H9 (cell line): ENCODE results near the gene WDR36. TPM values are rescaled to one million over a fixed set of nuclear protein-coding genes. Genes with fewer than 3 reads are reported as not detected.

ENCODE experiments used
- DNase-seq: peaks from one replicate; pipeline ENCODE4 v3.0.0-alpha.2; 2017
- H2AFZ ChIP-seq: one replicate; pipeline ENCODE4 v1.6.1; 2013; ENCODE audit warnings: mild to moderate bottlenecking, low read length, control low read depth, moderate library complexity
- H2AK5ac ChIP-seq: 2 replicates; pipeline ENCODE4 v1.6.1; 2013; ENCODE audit warnings: low read length, control low read depth, mixed read lengths; ENCODE audit not compliant: insufficient read length
- H2BK120ac ChIP-seq: one replicate; pipeline ENCODE4 v1.6.1; 2013; ENCODE audit warnings: low read depth, mild to moderate bottlenecking, low read length, control low read depth, inconsistent platforms; ENCODE audit not compliant: poor library complexity, severe bottlenecking
- H2BK12ac ChIP-seq: 2 replicates; pipeline ENCODE4 v1.6.1; 2013; ENCODE audit warnings: low read length, control low read depth, mixed read lengths, low read depth; ENCODE audit not compliant: insufficient read length
- H2BK15ac ChIP-seq: 2 replicates; pipeline ENCODE4 v1.6.1; 2013; ENCODE audit warnings: low read depth, low read length, control low read depth
- H2BK20ac ChIP-seq: one replicate; pipeline ENCODE4 v1.6.1; 2013; ENCODE audit warnings: low read depth, mild to moderate bottlenecking, low read length, control low read depth, inconsistent platforms; ENCODE audit not compliant: poor library complexity, severe bottlenecking
- H2BK5ac ChIP-seq: 2 replicates; pipeline ENCODE4 v1.6.1; 2013; ENCODE audit warnings: low read length, control low read depth, mixed read lengths; ENCODE audit not compliant: insufficient read length
- H3K14ac ChIP-seq: 2 replicates; pipeline ENCODE4 v1.6.1; 2013; ENCODE audit warnings: low read length, control low read depth; ENCODE audit not compliant: insufficient read depth
- H3K18ac ChIP-seq: 2 replicates; pipeline ENCODE4 v1.6.1; 2013; ENCODE audit warnings: low read depth, mild to moderate bottlenecking, mixed read lengths, low read length, control low read depth; ENCODE audit not compliant: insufficient read length
- H3K23ac ChIP-seq: 2 replicates; pipeline ENCODE4 v1.6.1; 2013; ENCODE audit warnings: low read length, control low read depth, mixed read lengths, low read depth; ENCODE audit not compliant: insufficient read length
- H3K23me2 ChIP-seq: 2 replicates; pipeline ENCODE4 v1.6.1; 2013; ENCODE audit warnings: low read depth, mild to moderate bottlenecking, mixed read lengths, low read length, control low read depth; ENCODE audit not compliant: insufficient read length, poor library complexity, severe bottlenecking
- H3K27ac ChIP-seq: 2 replicates; pipeline ENCODE4 v1.5.1; 2013; ENCODE audit warnings: low read length, control low read depth, mixed read lengths, low read depth; ENCODE audit not compliant: insufficient read length
- H3K27me3 ChIP-seq: 2 replicates; pipeline ENCODE4 v1.6.1; 2013; ENCODE audit warnings: low read length, control low read depth, inconsistent platforms; ENCODE audit not compliant: insufficient read depth
- H3K4ac ChIP-seq: 2 replicates; pipeline ENCODE4 v1.6.1; 2013; ENCODE audit warnings: low read depth, mild to moderate bottlenecking, control low read depth, inconsistent platforms, low read length, moderate library complexity
- H3K4me1 ChIP-seq: 2 replicates; pipeline ENCODE4 v1.6.1; 2013; ENCODE audit warnings: low read length, control low read depth, inconsistent platforms; ENCODE audit not compliant: insufficient read depth
- H3K4me2 ChIP-seq: 2 replicates; pipeline ENCODE4 v1.6.1; 2013; ENCODE audit warnings: low read length, control low read depth, mixed read lengths; ENCODE audit not compliant: insufficient read length, insufficient read depth
- H3K56ac ChIP-seq: 2 replicates; pipeline ENCODE4 v1.6.1; 2013; ENCODE audit warnings: low read depth, mild to moderate bottlenecking, mixed read lengths, low read length, control low read depth; ENCODE audit not compliant: insufficient read length
- H3K79me1 ChIP-seq: 2 replicates; pipeline ENCODE4 v1.6.1; 2013; ENCODE audit warnings: low read depth, mild to moderate bottlenecking, moderate library complexity, low read length, control low read depth, inconsistent platforms; ENCODE audit not compliant: insufficient read depth, poor library complexity, severe bottlenecking
- H3K79me2 ChIP-seq: 2 replicates; pipeline ENCODE4 v1.6.1; 2013; ENCODE audit warnings: low read length, control low read depth, inconsistent platforms; ENCODE audit not compliant: insufficient read depth
- H3K9ac ChIP-seq: 2 replicates; pipeline ENCODE4 v1.6.1; 2013; ENCODE audit warnings: low read length, control low read depth, mixed read lengths; ENCODE audit not compliant: insufficient read length; ENCODE audit errors: extremely low read depth
- H3K9me3 ChIP-seq: one replicate; pipeline ENCODE4 v1.6.1; 2013; ENCODE audit warnings: low read depth, low read length, inconsistent platforms; ENCODE audit not compliant: control insufficient read depth
- H3T11ph ChIP-seq: one replicate; pipeline ENCODE4 v1.6.1; 2013; ENCODE audit warnings: mild to moderate bottlenecking, low read length, control low read depth, inconsistent platforms
- H4K20me1 ChIP-seq: one replicate; pipeline ENCODE4 v1.6.1; 2013; ENCODE audit not compliant: control insufficient read depth, insufficient read length, insufficient read depth
- H4K5ac ChIP-seq: 2 replicates; pipeline ENCODE4 v1.6.1; 2013; ENCODE audit warnings: low read depth, mild to moderate bottlenecking, mixed read lengths, low read length, control low read depth; ENCODE audit not compliant: insufficient read length
- H4K8ac ChIP-seq: replicated peaks from 2 replicates; pipeline ENCODE4 v1.6.1; 2013; ENCODE audit warnings: low read length, control low read depth, mixed read lengths, low read depth; ENCODE audit not compliant: insufficient read length
- H4K91ac ChIP-seq: 2 replicates; pipeline ENCODE4 v1.6.1; 2013; ENCODE audit warnings: low read depth, mild to moderate bottlenecking, moderate library complexity, mixed read lengths, low read length, control low read depth; ENCODE audit not compliant: insufficient read length
- H3K27ac Mint-ChIP-seq, 3 experiments: 2 replicates in 2 of 3; 3 replicates in 1 of 3; pipeline ENCODE4 v1.8.0; 2020 to 2021; ENCODE audit warnings: mixed read lengths in 3 of 3, mild to moderate bottlenecking in 1 of 3, moderate library complexity in 1 of 3
- H3K27me3 Mint-ChIP-seq: 2 replicates; pipeline ENCODE4 v1.8.0; 2021; ENCODE audit warnings: low read depth, mild to moderate bottlenecking, moderate library complexity, mixed read lengths
- H3K36me3 Mint-ChIP-seq, 3 experiments: 2 replicates in 2 of 3; 3 replicates in 1 of 3; pipeline ENCODE4 v1.8.0; 2020 to 2021; ENCODE audit warnings: low read depth in 3 of 3, mixed read lengths in 3 of 3; ENCODE audit not compliant: insufficient read depth in 1 of 3
- H3K4me1 Mint-ChIP-seq, 2 experiments: 2 replicates each; pipeline ENCODE4 v1.8.0; 2020; ENCODE audit warnings: mixed read lengths in 2 of 2
- H3K4me3 Mint-ChIP-seq, 2 experiments: 2 replicates in 1 of 2; 3 replicates in 1 of 2; pipeline ENCODE4 v1.8.0; 2020 to 2021; ENCODE audit warnings: mild to moderate bottlenecking in 2 of 2, mixed read lengths in 2 of 2, moderate library complexity in 1 of 2
- H3K9me3 Mint-ChIP-seq, 2 experiments: 2 replicates in 1 of 2; 3 replicates in 1 of 2; pipeline ENCODE4 v1.8.0; 2020; ENCODE audit warnings: mild to moderate bottlenecking in 2 of 2, mixed read lengths in 2 of 2, moderate library complexity in 1 of 2
- WGBS: extraction: QIAGEN DNeasy Blood & Tissue Kit; methylation state at CpG from one replicate; pipeline ENCODE4 v1.1.7; 2013; ENCODE audit warnings: missing lambda C conversion rate, low lambda C conversion rate, mixed read lengths; ENCODE audit not compliant: insufficient read length; ENCODE audit errors: extremely low coverage; 5-methylcytosine and 5-hydroxymethylcytosine counted together
- total RNA-seq: library from RNA; stranded (reverse); gene quantifications from 2 replicates; pipeline ENCODE4 v1.2.1, GENCODE V29; 2021
- TF ChIP-seq, protein P1 (sequence below): fragments of 200-600 bp; sonication (generic); conservative IDR thresholded peaks from 3 replicates; pipeline ENCODE4 v1.8.0; 2021; ENCODE audit warnings: antibody characterized with exemption, mild to moderate bottlenecking

Gene WDR36
- total RNA-seq, 1 experiment from 2014 or later: 42.0 TPM

DNA sequence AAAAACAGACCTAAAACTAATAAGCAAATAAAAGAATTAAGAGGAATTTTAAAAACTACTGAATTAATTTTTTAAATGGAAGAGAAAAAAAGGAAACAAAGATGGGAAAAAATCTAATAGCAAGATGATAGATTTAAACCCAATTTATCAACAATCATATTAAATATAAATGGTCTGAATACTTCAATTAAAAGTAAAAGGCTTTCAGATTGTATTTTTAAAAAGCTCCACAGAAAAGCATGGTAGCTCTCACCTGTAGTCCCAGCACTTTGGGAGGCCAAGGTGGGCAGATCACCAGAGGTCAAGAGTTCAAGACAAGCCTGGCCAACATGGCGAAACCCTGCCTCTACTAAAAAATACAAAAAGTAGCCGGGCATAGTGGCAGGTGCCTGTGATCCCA, 32.0 kb upstream of the WDR36 start:
- no CpG with 5 or more reads among the region's 2 CpGs for WGBS

More for the DNA sequence above, 32.0 kb upstream of the WDR36 start:
- H3K18ac ChIP-seq: no peak overlapping the region
- H2BK15ac ChIP-seq: no peak overlapping the region
- no peak overlapping the region for H2BK20ac ChIP-seq
- H3K79me2 ChIP-seq: no peaks in the 10 kb centered on the region
- no peak overlapping the region for H3K23ac ChIP-seq
- H2BK5ac ChIP-seq: no peak overlapping the region
- no peak overlapping the region for H4K91ac ChIP-seq
- TF ChIP-seq, protein P1, sequence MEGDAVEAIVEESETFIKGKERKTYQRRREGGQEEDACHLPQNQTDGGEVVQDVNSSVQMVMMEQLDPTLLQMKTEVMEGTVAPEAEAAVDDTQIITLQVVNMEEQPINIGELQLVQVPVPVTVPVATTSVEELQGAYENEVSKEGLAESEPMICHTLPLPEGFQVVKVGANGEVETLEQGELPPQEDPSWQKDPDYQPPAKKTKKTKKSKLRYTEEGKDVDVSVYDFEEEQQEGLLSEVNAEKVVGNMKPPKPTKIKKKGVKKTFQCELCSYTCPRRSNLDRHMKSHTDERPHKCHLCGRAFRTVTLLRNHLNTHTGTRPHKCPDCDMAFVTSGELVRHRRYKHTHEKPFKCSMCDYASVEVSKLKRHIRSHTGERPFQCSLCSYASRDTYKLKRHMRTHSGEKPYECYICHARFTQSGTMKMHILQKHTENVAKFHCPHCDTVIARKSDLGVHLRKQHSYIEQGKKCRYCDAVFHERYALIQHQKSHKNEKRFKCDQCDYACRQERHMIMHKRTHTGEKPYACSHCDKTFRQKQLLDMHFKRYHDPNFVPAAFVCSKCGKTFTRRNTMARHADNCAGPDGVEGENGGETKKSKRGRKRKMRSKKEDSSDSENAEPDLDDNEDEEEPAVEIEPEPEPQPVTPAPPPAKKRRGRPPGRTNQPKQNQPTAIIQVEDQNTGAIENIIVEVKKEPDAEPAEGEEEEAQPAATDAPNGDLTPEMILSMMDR: no peak
- DNase-seq: no peak
- no peak overlapping the region for H2BK120ac ChIP-seq
- H3K56ac ChIP-seq: no peak overlapping the region
- no peaks in the 10 kb centered on the region for H3K23me2 ChIP-seq
- H3K27ac ChIP-seq: no peak overlapping the region
- no peak overlapping the region for H2BK12ac ChIP-seq
- no peak overlapping the region for H3T11ph ChIP-seq
- no peak overlapping the region for H2AFZ ChIP-seq
- no peak overlapping the region for H2AK5ac ChIP-seq
- no peak overlapping the region for H4K8ac ChIP-seq
- H3K4me3 Mint-ChIP-seq: no peak overlapping the region
- no peak overlapping the region for H3K4me2 ChIP-seq
- no peaks in the 10 kb centered on the region; a peak in 1 of 5 replicates for H3K9me3 Mint-ChIP-seq
- no peaks in the 10 kb centered on the region for H3K36me3 Mint-ChIP-seq
- peaks cover 2% of the 10 kb centered on the region for H3K27me3 Mint-ChIP-seq
- H4K5ac ChIP-seq: no peak overlapping the region
- H3K27ac Mint-ChIP-seq: no peak overlapping the region
- no peak overlapping the region for H3K9ac ChIP-seq
- H3K4me1 ChIP-seq: no peaks in the 10 kb centered on the region
- no peaks in the 10 kb centered on the region for H3K4me1 Mint-ChIP-seq
- no peaks in the 10 kb centered on the region for H3K79me1 ChIP-seq
- no peaks in the 10 kb centered on the region for H4K20me1 ChIP-seq
- H3K4ac ChIP-seq: no peak overlapping the region
- no peak overlapping the region for H3K14ac ChIP-seq
- H3K27me3 ChIP-seq: no peaks in the 10 kb centered on the region
- no peaks in the 10 kb centered on the region for H3K9me3 ChIP-seq
